ENCODE data around the gene CAPN12. TPM values are rescaled to one million over a fixed set of nuclear protein-coding genes. Genes with fewer than 3 reads are reported as not detected.

CAPN12 gene
- total RNA-seq, 2 donors from 2014 or later, result 0.74 to 0.90 TPM

DNA sequence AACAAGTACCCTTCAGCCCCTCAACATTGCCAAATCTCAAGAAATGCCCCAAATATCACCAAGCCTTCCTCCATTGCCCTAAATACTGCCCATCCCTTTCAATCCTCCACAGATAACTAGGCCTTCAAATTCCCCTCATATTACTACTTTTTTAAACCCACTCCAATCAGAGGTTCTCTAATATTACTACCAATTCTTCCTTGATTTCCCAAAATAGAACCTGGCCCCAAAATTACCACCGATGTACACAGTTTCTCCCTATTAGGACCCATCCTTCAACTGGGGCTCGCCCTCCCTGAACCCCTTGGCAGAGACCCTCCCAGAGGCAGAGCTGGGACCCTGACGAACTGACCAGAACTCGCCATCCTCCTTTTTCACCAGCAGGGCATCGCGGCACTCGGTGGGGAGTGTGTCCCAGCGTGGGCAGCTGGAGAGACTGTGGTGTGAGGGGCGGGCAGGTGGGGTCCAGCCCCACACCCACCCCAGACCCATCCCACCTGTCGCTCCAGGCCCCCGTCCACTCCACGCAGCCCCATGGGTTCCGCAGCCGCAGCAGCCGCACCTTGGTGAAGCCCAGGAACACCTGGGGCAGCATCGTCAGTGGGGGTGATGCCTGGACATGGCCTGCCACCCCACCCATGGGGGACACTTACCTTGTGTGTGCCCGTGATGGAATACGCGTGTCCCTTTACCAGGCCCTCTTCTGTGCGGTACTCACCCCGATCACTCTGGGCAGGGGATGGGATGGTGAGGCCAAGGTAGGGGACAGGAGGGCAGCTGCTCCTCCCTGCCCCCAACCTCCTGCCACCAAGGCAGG, 6.1 kb downstream of the CAPN12 start:
- no peak for DNase-seq (ENCODE audit: low spot score)
- Histone ChIP-seq H3K27ac (no peak overlapping the region), H3K27me3 (no peaks in the 10 kb centered on the region), H3K4me1 (peaks cover 0 to 30% of the 10 kb centered on the region in 2 donors), H3K4me3 (no peak overlapping the region), H3K36me3 (no peaks in the 10 kb centered on the region), H3K9me3 (no peaks in the 10 kb centered on the region)
- TF ChIP-seq, protein P1, sequence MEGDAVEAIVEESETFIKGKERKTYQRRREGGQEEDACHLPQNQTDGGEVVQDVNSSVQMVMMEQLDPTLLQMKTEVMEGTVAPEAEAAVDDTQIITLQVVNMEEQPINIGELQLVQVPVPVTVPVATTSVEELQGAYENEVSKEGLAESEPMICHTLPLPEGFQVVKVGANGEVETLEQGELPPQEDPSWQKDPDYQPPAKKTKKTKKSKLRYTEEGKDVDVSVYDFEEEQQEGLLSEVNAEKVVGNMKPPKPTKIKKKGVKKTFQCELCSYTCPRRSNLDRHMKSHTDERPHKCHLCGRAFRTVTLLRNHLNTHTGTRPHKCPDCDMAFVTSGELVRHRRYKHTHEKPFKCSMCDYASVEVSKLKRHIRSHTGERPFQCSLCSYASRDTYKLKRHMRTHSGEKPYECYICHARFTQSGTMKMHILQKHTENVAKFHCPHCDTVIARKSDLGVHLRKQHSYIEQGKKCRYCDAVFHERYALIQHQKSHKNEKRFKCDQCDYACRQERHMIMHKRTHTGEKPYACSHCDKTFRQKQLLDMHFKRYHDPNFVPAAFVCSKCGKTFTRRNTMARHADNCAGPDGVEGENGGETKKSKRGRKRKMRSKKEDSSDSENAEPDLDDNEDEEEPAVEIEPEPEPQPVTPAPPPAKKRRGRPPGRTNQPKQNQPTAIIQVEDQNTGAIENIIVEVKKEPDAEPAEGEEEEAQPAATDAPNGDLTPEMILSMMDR (IDR thresholded peaks at IDR 0.05), result no peak

DNA sequence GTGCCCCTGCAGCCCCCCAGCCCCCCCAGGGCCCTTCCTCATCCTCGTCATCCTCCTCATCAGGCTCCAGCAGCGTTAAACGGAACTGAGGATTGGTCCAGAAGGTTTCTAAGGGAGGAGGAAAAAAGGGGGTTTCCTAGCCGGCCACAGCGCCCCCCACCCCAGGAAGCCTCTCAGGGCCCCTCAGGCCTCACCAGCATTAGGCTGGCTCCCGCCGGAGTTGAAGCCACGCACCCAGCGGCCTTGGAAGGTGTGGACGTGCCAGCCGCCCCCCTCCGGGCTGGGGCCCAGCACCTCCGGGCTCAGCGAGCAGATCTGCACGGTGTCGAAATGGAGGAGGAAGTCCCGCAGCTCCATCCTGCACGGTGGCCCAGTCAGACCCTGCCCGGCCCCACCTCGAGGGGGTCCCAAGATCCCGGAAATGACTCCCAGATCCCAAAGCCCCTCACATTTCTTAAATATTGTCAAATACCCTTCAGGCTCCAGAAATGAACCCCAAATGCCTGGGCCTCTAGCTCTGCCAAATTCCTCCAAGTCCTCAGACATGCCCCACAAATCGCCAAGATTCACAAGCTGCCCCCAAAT, 6.9 kb downstream of the CAPN12 start:
- DNase-seq (ENCODE audit: low spot score), result no peak
- H3K9me3 ChIP-seq, result no peaks in the 10 kb centered on the region
- H3K27ac ChIP-seq, result no peak overlapping the region
- peaks cover 0 to 37% of the 10 kb centered on the region in 2 donors for H3K4me1 ChIP-seq
- H3K27me3 ChIP-seq, result no peaks in the 10 kb centered on the region
- TF ChIP-seq, protein P1 (IDR thresholded peaks at IDR 0.05), result no peak
- H3K36me3 ChIP-seq, result no peaks in the 10 kb centered on the region
- H3K4me3 ChIP-seq, result no peak overlapping the region

DNA sequence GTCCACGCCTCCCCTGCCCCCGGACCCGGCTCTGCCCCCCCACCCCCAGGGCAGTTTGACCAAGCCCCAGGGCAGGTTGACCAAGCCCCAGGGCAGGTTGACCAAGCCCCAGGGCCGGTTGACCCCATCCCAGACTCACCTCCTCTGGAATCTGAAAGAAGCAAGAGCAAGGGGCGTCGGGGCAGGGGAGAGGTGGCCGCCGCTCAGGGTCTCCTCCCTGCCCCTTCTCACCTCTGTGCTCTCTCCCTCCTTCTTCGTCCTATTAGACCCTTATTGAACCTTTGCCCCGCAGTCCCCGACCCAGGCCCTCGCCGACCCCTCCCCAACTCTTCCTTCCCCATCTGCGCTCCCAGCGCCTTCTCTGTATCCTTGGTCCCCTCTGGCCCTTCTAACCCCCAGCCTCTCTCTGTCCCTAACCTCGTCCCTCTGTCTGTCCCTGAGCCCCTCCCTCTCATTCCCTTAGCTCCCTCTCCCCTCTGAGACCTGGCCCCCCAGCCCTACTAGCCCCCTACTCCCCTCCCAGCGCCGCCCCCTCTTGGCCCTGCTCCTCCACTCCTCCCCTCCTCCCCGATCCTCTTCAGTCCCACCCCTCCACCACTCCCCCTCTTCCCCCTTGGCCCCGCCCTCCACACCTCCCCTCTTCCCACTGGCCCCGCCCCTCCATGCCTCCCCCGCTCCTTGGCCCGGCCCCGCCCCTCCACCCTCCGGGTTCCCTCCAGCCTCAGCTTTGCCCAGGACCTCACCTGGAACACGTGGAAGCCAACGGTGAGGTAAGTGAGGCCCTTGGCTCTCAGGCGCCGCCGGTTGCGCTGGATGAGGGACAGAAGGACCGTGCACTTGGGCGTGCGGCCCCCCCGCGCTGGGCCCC, 7.6 kb downstream of the CAPN12 start:
- Histone ChIP-seq H3K9me3 (no peaks in the 10 kb centered on the region), H3K27ac (peak overlapping the region; percentile 28 to 64), H3K4me1 (peaks cover 0 to 44% of the 10 kb centered on the region in 2 donors), H3K4me3 (peak overlapping the region; percentile 30 to 45), H3K27me3 (no peaks in the 10 kb centered on the region), H3K36me3 (peaks cover 3% of the 10 kb centered on the region)
- TF ChIP-seq, protein P1 (IDR thresholded peaks at IDR 0.05), result no peak
- no peak for DNase-seq (ENCODE audit: low spot score)

DNA sequence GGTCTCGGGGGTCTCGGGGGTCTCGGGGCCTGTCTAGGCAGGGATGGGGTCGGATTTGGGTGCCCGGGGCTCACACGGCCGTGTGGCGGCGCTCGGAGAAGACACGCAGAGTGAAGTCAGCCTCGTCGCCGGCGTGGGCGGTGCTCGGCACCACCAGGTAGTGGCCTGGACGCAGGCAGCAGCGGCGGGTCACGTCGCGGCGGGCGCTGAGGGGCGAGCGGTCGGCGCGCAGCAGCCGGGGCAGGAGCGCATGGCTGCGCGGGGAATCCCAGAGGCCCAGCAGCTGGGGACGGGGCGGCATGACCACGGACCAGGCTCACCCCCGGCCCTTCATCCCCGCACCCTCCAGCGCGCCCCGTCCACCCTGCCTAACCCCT, 8.2 kb downstream of the CAPN12 start:
- H3K4me1 ChIP-seq, result peaks cover 0 to 47% of the 10 kb centered on the region in 2 donors
- H3K36me3 ChIP-seq, result peaks cover 8% of the 10 kb centered on the region
- TF ChIP-seq, protein P1 (IDR thresholded peaks at IDR 0.05), result no peak
- DNase-seq (ENCODE audit: low spot score), result no peak
- H3K27ac ChIP-seq, result peak overlapping the region; percentile 28 to 64
- no peaks in the 10 kb centered on the region for H3K27me3 ChIP-seq
- H3K9me3 ChIP-seq, result no peaks in the 10 kb centered on the region
- H3K4me3 ChIP-seq, result peak overlapping the region; percentile 30 to 45

DNA sequence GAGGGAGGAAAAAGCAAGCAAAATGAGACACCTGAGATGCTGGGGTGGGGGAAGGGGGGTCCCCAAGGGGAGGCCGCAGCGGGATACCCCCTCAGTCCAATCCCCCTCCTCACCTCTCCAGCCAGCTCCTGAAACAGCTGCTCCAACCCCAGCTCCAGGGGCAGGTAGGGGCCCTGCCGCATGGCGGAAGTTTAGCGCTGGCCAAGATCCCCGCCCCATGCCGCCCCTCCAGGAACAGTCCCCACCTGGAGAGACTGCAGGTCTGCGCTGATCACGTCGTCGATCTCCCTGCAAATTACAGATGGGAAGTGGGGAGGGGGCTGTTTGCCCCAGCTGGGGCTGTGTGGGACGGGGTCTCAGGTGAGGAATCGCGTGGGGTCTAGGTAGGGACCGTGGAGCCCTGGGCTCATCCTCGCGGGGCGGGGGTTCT, 9.0 kb downstream of the CAPN12 start:
- Histone ChIP-seq H3K4me1 (peaks cover 0 to 47% of the 10 kb centered on the region in 2 donors), H3K27ac (peak overlapping the region; percentile 63 to 71), H3K27me3 (no peaks in the 10 kb centered on the region), H3K4me3 (no peak overlapping the region), H3K9me3 (no peaks in the 10 kb centered on the region), H3K36me3 (peaks cover 15% of the 10 kb centered on the region)
- TF ChIP-seq, protein P1 (IDR thresholded peaks at IDR 0.05), result no peak
- no peak for DNase-seq (ENCODE audit: low spot score)

Measured in right atrium auricular region (tissue), 2 donors.